IMR-90 (cell line): Measurements from ENCODE around the gene R3HDM4. TPM values are rescaled to one million over a fixed set of nuclear protein-coding genes. Genes with fewer than 3 reads are reported as not detected.

Source experiments
- ATAC-seq: fragments of 200-7000 bp; cut with Tn5 transposase; 2 replicates; pipeline ENCODE4 v1.9.1; 2020; ENCODE audit warnings: low read depth, mild to moderate bottlenecking, moderate library complexity
- BruUV-seq: library from RNA; stranded (reverse); fragments of 400-500 nt; replicated peaks from 2 replicates; lab custom pipeline; 2021; lab: Mats Ljungman, UMichigan
- CTCF ChIA-PET: fragments of 300-600 bp; formaldehyde crosslinking; extraction: SDS; loops from one replicate; lab custom pipeline; 2021; ENCODE audit warnings: antibody characterized with exemption; lab: Yijun Ruan, JAX
- POLR2A ChIA-PET: fragments of 300-600 bp; sonication (Branson Sonifier 250); formaldehyde crosslinking; loops from one replicate; lab custom pipeline; 2022; ENCODE audit warnings: antibody characterized with exemption; ENCODE audit not compliant: unreplicated experiment; lab: Charles Lee
- DNase-seq: peaks from one replicate; pipeline ENCODE4 v3.0.0; 2013
- H2AFZ ChIP-seq: replicated peaks from 2 replicates; pipeline ENCODE3; 2013; ENCODE audit warnings: low read length, mild to moderate bottlenecking; ENCODE audit not compliant: poor library complexity
- H2AK5ac ChIP-seq: 2 replicates; pipeline ENCODE4 v1.6.1; 2013; ENCODE audit warnings: low read depth, low read length, inconsistent platforms
- H2AK9ac ChIP-seq: replicated peaks from 2 replicates; pipeline ENCODE3; 2013; ENCODE audit warnings: mild to moderate bottlenecking, low read depth, low read length, moderate library complexity; ENCODE audit not compliant: poor library complexity
- H2BK120ac ChIP-seq: 2 replicates; pipeline ENCODE4 v1.6.1; 2013; ENCODE audit warnings: low read depth, low read length, inconsistent platforms
- H2BK15ac ChIP-seq: 3 replicates; pipeline ENCODE4 v1.6.1; 2013; ENCODE audit warnings: low read depth, low read length, inconsistent platforms
- H2BK20ac ChIP-seq: 2 replicates; pipeline ENCODE4 v1.6.1; 2013; ENCODE audit warnings: low read depth, mild to moderate bottlenecking, inconsistent platforms, low read length, moderate library complexity
- H2BK5ac ChIP-seq: 2 replicates; pipeline ENCODE4 v1.6.1; 2013; ENCODE audit warnings: mild to moderate bottlenecking, low read depth, low read length, inconsistent platforms; ENCODE audit not compliant: poor library complexity, severe bottlenecking
- H3K14ac ChIP-seq: replicated peaks from 2 replicates; pipeline ENCODE4 v1.6.1; 2013; ENCODE audit warnings: low read depth, low read length, inconsistent platforms
- H3K18ac ChIP-seq: 2 replicates; pipeline ENCODE4 v1.6.1; 2013; ENCODE audit warnings: low read depth, low read length, control low read depth
- H3K23ac ChIP-seq: 2 replicates; pipeline ENCODE4 v1.6.1; 2013; ENCODE audit warnings: low read depth, low read length, inconsistent platforms
- H3K27ac ChIP-seq: 2 replicates; pipeline ENCODE4 v1.5.1; 2013; ENCODE audit warnings: mild to moderate bottlenecking, control low read depth, low read length; ENCODE audit not compliant: insufficient read depth
- H3K27me3 ChIP-seq: 2 replicates; pipeline ENCODE4 v1.6.1; 2013; ENCODE audit warnings: low read length; ENCODE audit not compliant: control insufficient read depth, insufficient read depth
- H3K36me3 ChIP-seq: 2 replicates; pipeline ENCODE4 v1.6.1; 2013; ENCODE audit warnings: low read length, mixed read lengths; ENCODE audit not compliant: control insufficient read depth, insufficient read depth
- H3K4ac ChIP-seq: 2 replicates; pipeline ENCODE4 v1.6.1; 2013; ENCODE audit warnings: low read depth, low read length, inconsistent platforms
- H3K4me1 ChIP-seq: 2 replicates; pipeline ENCODE4 v1.6.1; 2013; ENCODE audit warnings: low read length, mixed read lengths; ENCODE audit not compliant: control insufficient read depth, insufficient read depth
- H3K4me2 ChIP-seq: 2 replicates; pipeline ENCODE4 v1.6.1; 2013; ENCODE audit warnings: low read depth, mild to moderate bottlenecking, control low read depth, low read length, moderate library complexity
- H3K4me3 ChIP-seq: 2 replicates; pipeline ENCODE4 v1.5.1; 2013; ENCODE audit warnings: low read depth, mild to moderate bottlenecking, control low read depth, low read length, moderate library complexity; ENCODE audit not compliant: insufficient read depth
- H3K56ac ChIP-seq: 2 replicates; pipeline ENCODE4 v1.6.1; 2013; ENCODE audit warnings: low read length, inconsistent platforms; ENCODE audit not compliant: insufficient read depth; ENCODE audit errors: extremely low read depth
- H3K79me1 ChIP-seq, 2 experiments: 2 replicates each; pipeline ENCODE4 v1.6.1; 2013; ENCODE audit warnings: low read length in 2 of 2, inconsistent platforms in 1 of 2, low read depth in 1 of 2
- H3K9ac ChIP-seq: 2 replicates; pipeline ENCODE4 v1.6.1; 2013; ENCODE audit warnings: low read depth, low read length, control low read depth
- H3K9me1 ChIP-seq: 2 replicates; pipeline ENCODE4 v1.6.1; 2013; ENCODE audit warnings: low read length, inconsistent platforms; ENCODE audit not compliant: insufficient read depth
- H3K9me3 ChIP-seq: 2 replicates; pipeline ENCODE4 v1.6.1; 2013; ENCODE audit warnings: low read length; ENCODE audit not compliant: control insufficient read depth, insufficient read depth
- H4K20me1 ChIP-seq: 2 replicates; pipeline ENCODE4 v1.6.1; 2013; ENCODE audit warnings: low read length, inconsistent platforms; ENCODE audit not compliant: insufficient read depth
- H4K5ac ChIP-seq: 2 replicates; pipeline ENCODE4 v1.6.1; 2013; ENCODE audit warnings: mild to moderate bottlenecking, low read depth, low read length, control low read depth
- H4K8ac ChIP-seq, 2 experiments: 2 replicates each; pipeline ENCODE4 v1.6.1; 2013; ENCODE audit warnings: low read depth in 2 of 2, low read length in 2 of 2, control low read depth in 1 of 2, inconsistent platforms in 1 of 2
- H4K91ac ChIP-seq: 2 replicates; pipeline ENCODE4 v1.6.1; 2013; ENCODE audit warnings: low read depth, low read length, inconsistent platforms; ENCODE audit not compliant: insufficient read depth
- BHLHE40 ChIP-seq: fragments of 150-350 bp; IDR thresholded peaks from 2 replicates; pipeline ENCODE4 v1.6.1; 2016; ENCODE audit warnings: mild to moderate bottlenecking, low read depth, low read length
- CEBPB ChIP-seq: IDR thresholded peaks from 2 replicates; pipeline ENCODE4 v1.6.1; 2012; ENCODE audit warnings: low read depth, low read length, improper control_type of control experiment
- CHD1 ChIP-seq: IDR thresholded peaks from 2 replicates; pipeline ENCODE4 v1.6.1; 2012; ENCODE audit warnings: low read depth, low read length, improper control_type of control experiment
- ELK1 ChIP-seq: fragments of 150-350 bp; IDR thresholded peaks from 2 replicates; pipeline ENCODE4 v1.6.1; 2016; ENCODE audit warnings: low read depth, mild to moderate bottlenecking, low read length, moderate library complexity, borderline replicate concordance
- FOS ChIP-seq: fragments of 150-350 bp; IDR thresholded peaks from 2 replicates; pipeline ENCODE4 v1.6.1; 2016; ENCODE audit warnings: low read depth, low read length
- MAFK ChIP-seq: IDR thresholded peaks from 2 replicates; pipeline ENCODE4 v1.6.1; 2012; ENCODE audit warnings: low read depth, low read length, improper control_type of control experiment
- MAZ ChIP-seq: IDR thresholded peaks from 2 replicates; pipeline ENCODE4 v1.6.1; 2012; ENCODE audit warnings: low read depth, mild to moderate bottlenecking, low read length, improper control_type of control experiment, moderate library complexity, borderline replicate concordance
- MXI1 ChIP-seq: IDR thresholded peaks from 2 replicates; pipeline ENCODE4 v1.6.1; 2012; ENCODE audit warnings: low read depth, mild to moderate bottlenecking, low read length, moderate library complexity, borderline replicate concordance
- NFE2L2 ChIP-seq: fragments of 150-350 bp; IDR thresholded peaks from 2 replicates; pipeline ENCODE4 v1.6.1; 2016; ENCODE audit warnings: low read depth, mild to moderate bottlenecking, low read length
- POLR2A ChIP-seq: IDR thresholded peaks from 2 replicates; pipeline ENCODE4 v1.6.1; 2012; ENCODE audit warnings: mild to moderate bottlenecking, low read depth, low read length
- RAD21 ChIP-seq: IDR thresholded peaks from 2 replicates; pipeline ENCODE4 v1.6.1; 2012; ENCODE audit warnings: low read length, improper control_type of control experiment
- RCOR1 ChIP-seq: IDR thresholded peaks from 2 replicates; pipeline ENCODE4 v1.6.1; 2012; ENCODE audit warnings: mild to moderate bottlenecking, low read length, improper control_type of control experiment; ENCODE audit not compliant: insufficient replicate concordance
- RFX5 ChIP-seq: IDR thresholded peaks from 2 replicates; pipeline ENCODE4 v1.8.0; 2012; ENCODE audit warnings: low read depth, mild to moderate bottlenecking, low read length, moderate library complexity
- SMC3 ChIP-seq: fragments of 150-350 bp; IDR thresholded peaks from 2 replicates; pipeline ENCODE4 v1.6.1; 2016; ENCODE audit warnings: low read depth, mild to moderate bottlenecking, antibody characterized with exemption, low read length, moderate library complexity
- USF2 ChIP-seq: fragments of 150-350 bp; IDR thresholded peaks from 2 replicates; pipeline ENCODE4 v1.6.1; 2017; ENCODE audit warnings: mild to moderate bottlenecking, antibody characterized with exemption, low read length, low read depth
- WGBS, 2 experiments: methylation state at CpG; one replicate each; pipeline versions ENCODE4 v1.1.5 to v1.1.7; 2013; ENCODE audit warnings: missing lambda C conversion rate in 2 of 2; ENCODE audit not compliant: insufficient read length in 1 of 2; ENCODE audit errors: extremely low coverage in 2 of 2; 5-methylcytosine and 5-hydroxymethylcytosine counted together
- dilution Hi-C: fragments of 300-500 bp; cut with HindIII; formaldehyde crosslinking; loops from one replicate; pipeline ENCODE4 v1.14.3; 2018; ENCODE audit warnings: low sequenced_read_pairs; ENCODE audit not compliant: unreplicated experiment
- in situ Hi-C: fragments of 300-500 bp; cut with MboI; formaldehyde crosslinking; loops from 3 replicates; pipeline ENCODE4 v1.14.3; 2019; ENCODE audit warnings: low sequenced_read_pairs, inconsistent platforms, mixed read lengths
- intact Hi-C: fragments of 100-400 bp; cut with micrococcal nuclease; formaldehyde crosslinking; loops from 2 replicates; pipeline ENCODE4 v1.10.0; 2022
- polyA plus RNA-seq, 3 experiments: library from polyadenylated mRNA; depleted of rRNA; stranded (reverse); fragments of >200 nt; gene quantifications; 2 replicates each; pipeline ENCODE4 v1.2.3, GENCODE V29; 2012; ENCODE audit warnings: low replicate concordance in 1 of 3
- total RNA-seq: library from RNA; depleted of rRNA; stranded (reverse); fragments of >200 nt; gene quantifications from 2 replicates; pipeline ENCODE4 v1.2.3, GENCODE V29; 2012
- TF ChIP-seq, protein P1 (sequence below): conservative IDR thresholded peaks from 2 replicates; pipeline ENCODE4 v1.5.1; 2012; ENCODE audit warnings: mild to moderate bottlenecking, low read depth, low read length, improper control_type of control experiment

Gene R3HDM4
- total and polyA plus RNA-seq, 2 of the 4 experiments (the other 2 are of a cell fraction) = 9.0 to 51.5 TPM

DNA sequence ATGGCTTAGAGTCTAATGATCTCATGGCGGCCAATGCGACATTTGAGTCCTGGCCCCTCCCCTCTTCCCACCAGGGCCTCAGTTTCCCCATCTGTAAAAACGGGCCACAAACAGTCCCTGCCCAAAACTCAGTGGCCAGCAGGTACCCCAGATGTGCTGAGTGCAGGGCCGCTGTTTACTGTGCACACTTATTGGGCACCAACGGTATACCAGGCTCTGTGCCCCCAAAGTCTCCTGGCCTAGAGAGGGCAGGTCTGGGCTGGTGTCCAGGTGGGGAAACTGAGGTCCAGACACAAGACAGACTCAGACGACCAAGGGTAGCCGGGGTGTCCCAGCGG, 47.6 kb upstream of the R3HDM4 start:
- TF ChIP-seq CHD1 (no peak), SMC3 (no peak), POLR2A (no peak), ELK1 (no peak), RCOR1 (no peak), CEBPB (no peak), USF2 (no peak), MAZ (no peak), FOS (no peak), MAFK (no peak), NFE2L2 (no peak), BHLHE40 (no peak), RAD21 (no peak), MXI1 (no peak), RFX5 (no peak)
- TF ChIP-seq, protein P1, sequence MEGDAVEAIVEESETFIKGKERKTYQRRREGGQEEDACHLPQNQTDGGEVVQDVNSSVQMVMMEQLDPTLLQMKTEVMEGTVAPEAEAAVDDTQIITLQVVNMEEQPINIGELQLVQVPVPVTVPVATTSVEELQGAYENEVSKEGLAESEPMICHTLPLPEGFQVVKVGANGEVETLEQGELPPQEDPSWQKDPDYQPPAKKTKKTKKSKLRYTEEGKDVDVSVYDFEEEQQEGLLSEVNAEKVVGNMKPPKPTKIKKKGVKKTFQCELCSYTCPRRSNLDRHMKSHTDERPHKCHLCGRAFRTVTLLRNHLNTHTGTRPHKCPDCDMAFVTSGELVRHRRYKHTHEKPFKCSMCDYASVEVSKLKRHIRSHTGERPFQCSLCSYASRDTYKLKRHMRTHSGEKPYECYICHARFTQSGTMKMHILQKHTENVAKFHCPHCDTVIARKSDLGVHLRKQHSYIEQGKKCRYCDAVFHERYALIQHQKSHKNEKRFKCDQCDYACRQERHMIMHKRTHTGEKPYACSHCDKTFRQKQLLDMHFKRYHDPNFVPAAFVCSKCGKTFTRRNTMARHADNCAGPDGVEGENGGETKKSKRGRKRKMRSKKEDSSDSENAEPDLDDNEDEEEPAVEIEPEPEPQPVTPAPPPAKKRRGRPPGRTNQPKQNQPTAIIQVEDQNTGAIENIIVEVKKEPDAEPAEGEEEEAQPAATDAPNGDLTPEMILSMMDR = no peak
- Histone ChIP-seq H3K18ac (no peak overlapping the region), H3K27me3 (no peaks in the 10 kb centered on the region), H3K14ac (no peak overlapping the region), H3K9ac (no peak overlapping the region), H3K27ac (no peak overlapping the region), H2BK15ac (no peak overlapping the region), H2AK9ac (no peak overlapping the region), H2AK5ac (no peak overlapping the region), H3K4me2 (no peak overlapping the region), H2BK120ac (no peak overlapping the region), H3K9me1 (peaks cover 10% of the 10 kb centered on the region), H3K36me3 (peaks cover 57% of the 10 kb centered on the region), H3K56ac (no peak overlapping the region), H3K4me3 (no peak overlapping the region), H2AFZ (no peak overlapping the region), H3K4ac (no peak overlapping the region), H4K20me1 (peaks cover 45% of the 10 kb centered on the region), H2BK20ac (no peak overlapping the region), H4K5ac (no peak overlapping the region), H4K8ac (no peak overlapping the region), H3K23ac (no peak overlapping the region), H3K79me1 (peaks cover 54 to 88% of the 10 kb centered on the region in 2 experiments), H3K9me3 (no peaks in the 10 kb centered on the region), H2BK5ac (no peak overlapping the region), H4K91ac (no peak overlapping the region), H3K4me1 (peaks cover 18% of the 10 kb centered on the region)
- in situ Hi-C loops = no loop called here
- DNase-seq (no peak), ATAC-seq (no peak)
- 77% methylated on average over 7 of the region's 8 CpGs; no CpG with 5 or more reads in 1 of the 2 experiments for WGBS, 2 experiments
- dilution Hi-C loops = no loop called here
- BruUV-seq = no TSS peak
- POLR2A ChIA-PET = no interaction called here
- CTCF ChIA-PET = no interaction called here
- intact Hi-C loops = no loop called here
